OCI-LY7 (cell line): ENCODE results near the gene CCDC93.

ENCODE experiments used
- CTCF ChIP-seq: fragments of 200-600 bp; sonication (generic); conservative IDR thresholded peaks from 2 replicates; pipeline ENCODE4 v1.5.1; 2014; ENCODE audit warnings: mild to moderate bottlenecking, antibody characterized with exemption, low read length, moderate library complexity, mixed read lengths
- EZH2phosphoT487 ChIP-seq: fragments of 200-600 bp; sonication (generic); IDR thresholded peaks from 2 replicates; pipeline ENCODE4 v1.6.1; 2018; ENCODE audit warnings: low read depth, borderline replicate concordance, mild to moderate bottlenecking, mixed run types, antibody characterized with exemption, low read length, moderate library complexity, mixed read lengths

- TF ChIP-seq CTCF = no peak
- TF ChIP-seq EZH2phosphoT487 = no peak
Observed at GRCh38 chr2:118048401-118048800, 34.5 kb upstream of the CCDC93 start.
